Stimulated activated CD4-positive, alpha-beta T cell treated with anti-CD3 and anti-CD28 coated beads, Interleukin-12 subunit alpha, Interleukin-12 subunit beta, amount 100 ng/mL, for 4 hours (primary cell): ENCODE results near the gene PKHD1.
"Not testable (repeated sequence)": the region's sequence is repeated elsewhere in the genome, so short reads cannot be mapped to it uniquely, and the experiment has no call there.

Source experiments
- DNase-seq: peaks from one replicate; pipeline ENCODE4 v3.0.0-alpha.2; 2020

PKHD1 gene

GRCh38 chr6:51983564-51983963, 103.8 kb downstream of the PKHD1 start:
- DNase-seq, result no peak

GRCh38 chr6:51982695-51983094, 104.7 kb downstream of the PKHD1 start:
- DNase-seq, result not testable (repeated sequence)

DNA sequence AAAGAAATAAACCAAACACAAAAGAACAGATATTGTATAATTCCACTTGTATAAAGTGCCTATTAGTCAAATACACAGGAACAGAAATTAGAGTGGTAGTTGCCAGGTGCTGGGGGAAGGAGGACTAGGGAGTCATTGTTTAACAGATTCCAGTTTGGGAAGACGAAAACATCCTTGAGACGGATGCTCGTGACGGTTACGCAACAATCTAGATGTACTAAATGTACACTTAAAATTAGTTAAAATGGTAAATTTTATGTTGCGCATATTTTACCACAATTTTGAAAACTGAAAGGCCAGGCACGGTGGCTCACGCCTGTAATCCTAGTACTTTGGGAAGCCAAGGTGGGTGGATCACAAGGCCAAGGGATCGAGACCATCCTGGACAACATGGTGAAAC, 111.0 kb downstream of the PKHD1 start:
- no peak for DNase-seq

DNA sequence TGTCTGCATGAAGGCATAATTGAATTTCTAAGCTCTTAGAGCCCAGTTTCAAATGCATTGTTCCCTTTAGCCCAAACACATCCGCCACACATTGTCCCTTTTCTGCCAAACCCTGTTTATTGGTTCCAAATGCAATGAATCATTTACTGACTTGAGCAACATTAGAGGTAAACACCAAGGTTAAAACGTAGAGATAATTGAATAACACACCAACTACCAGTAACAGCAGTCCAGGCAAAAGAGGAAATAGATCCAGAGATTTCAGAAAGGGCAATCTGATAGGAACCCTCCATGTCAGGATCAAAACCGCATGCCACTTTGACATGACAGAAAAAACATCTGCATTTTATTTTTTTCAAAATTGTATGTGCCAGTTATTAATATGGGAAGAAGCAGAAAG, 114.8 kb downstream of the PKHD1 start:
- DNase-seq, result no peak

GRCh38 chr6:51968265-51968664, 119.1 kb downstream of the PKHD1 start:
- DNase-seq, result no peak

GRCh38 chr6:51965222-51965801, 122.1 kb downstream of the PKHD1 start:
- DNase-seq, result no peak

DNA sequence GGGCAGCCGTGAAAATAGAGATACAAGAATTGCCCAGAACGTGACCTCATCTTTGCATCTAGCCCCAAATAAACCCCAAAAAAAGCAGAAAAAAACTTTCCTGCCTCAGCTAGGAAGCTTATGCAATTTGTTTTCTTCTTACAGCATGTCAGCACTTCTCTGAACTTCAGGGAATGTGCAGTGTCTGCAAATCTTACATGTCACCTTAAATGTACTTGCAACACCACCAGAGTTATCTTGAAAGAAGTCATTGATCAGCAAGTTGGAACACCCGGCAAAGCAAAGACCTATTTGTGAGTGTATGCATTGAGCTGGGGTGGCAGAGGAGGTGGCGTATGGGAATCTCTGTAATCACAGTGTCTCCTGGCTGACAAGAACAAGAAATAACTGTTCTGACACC, 123.4 kb downstream of the PKHD1 start:
- DNase-seq, result no peak

GRCh38 chr6:51962354-51962753, 125.1 kb downstream of the PKHD1 start:
- no peak for DNase-seq

GRCh38 chr6:51960419-51960818, 127.0 kb downstream of the PKHD1 start:
- DNase-seq, result no peak

GRCh38 chr6:51959744-51960383, 127.5 kb downstream of the PKHD1 start:
- peak; percentile 5 for DNase-seq

- DNase-seq, result no peak
These were observed 132.7 kb downstream of the PKHD1 start for GRCh38 chr6:51954681-51955080.

- DNase-seq, result no peak
These were observed 134.2 kb downstream of the PKHD1 start for GRCh38 chr6:51953246-51953645.

DNA sequence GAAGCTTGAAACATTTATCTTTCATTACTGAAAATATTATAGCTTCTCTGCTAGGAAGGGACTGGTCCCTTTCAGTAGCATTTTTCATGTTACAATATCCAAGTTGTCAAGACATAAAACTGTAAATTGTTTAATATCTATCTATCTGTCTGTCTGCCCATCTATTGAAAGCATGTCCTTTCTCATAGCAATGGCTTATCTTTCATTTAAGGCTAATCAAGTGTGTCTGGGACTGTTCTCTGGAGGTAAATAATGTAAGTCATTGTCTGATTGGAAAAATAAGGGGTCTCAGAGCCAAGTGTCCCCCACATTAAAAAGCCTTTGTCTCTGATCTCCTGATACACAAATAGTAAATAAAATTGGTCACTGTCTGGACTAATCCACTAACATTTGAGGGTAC, 135.5 kb downstream of the PKHD1 start:
- no peak for DNase-seq

DNA sequence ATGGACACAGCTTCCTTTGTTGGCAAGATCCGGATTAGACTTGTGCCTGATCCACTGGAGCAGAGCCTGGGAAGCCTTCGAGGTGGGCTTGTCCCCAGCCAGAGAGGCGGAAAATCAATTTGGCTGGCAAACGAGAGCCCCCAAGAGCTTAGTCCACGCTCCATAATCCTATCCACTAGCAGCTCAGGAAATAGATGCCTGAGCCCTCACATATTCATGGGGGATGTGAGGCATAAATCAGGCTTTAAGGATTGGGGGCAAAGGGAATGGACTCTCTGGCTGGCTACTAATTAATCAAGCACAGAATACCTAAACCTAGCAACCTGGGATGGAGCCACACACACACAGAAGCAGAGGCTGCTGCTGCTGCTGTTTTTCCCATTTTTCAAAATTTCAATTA, 137.9 kb downstream of the PKHD1 start:
- DNase-seq, result no peak

GRCh38 chr6:51939695-51940094, 147.7 kb downstream of the PKHD1 start:
- not testable (repeated sequence) for DNase-seq

DNA sequence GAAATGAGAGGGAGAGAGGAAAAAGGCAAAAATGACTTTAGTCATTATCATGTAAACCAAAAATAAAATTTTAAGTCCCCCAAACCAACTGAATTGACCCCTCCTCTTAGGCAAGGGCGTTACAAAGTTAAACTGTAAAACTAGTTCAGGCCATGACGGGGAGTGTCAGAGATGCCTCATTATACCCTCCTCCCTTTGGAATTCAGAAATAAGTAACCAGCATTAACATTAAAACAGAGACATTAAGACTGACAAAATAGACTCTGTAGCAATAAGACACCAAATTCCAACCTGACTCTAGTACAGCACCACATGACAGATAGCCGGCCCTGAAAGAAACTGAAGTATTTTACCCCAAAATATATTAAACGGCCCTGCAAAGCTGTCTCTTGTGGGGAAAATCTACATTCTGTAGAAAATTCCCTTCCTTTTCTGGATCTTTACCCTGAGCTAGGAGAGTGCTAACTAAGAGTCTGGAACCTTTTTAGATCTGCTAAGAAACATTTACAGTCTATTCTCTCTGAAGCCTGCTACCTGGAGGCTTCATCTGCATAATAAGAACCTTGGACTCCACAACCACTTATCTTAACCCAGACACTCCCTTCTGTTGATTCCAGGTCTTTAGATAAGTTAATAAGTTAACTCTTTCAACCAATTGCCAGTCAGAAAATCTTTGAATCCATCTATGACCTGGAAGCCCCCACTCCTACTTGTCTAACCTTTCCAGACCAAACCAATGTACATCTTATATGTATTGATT, 150.7 kb downstream of the PKHD1 start:
- DNase-seq, result no peak

DNA sequence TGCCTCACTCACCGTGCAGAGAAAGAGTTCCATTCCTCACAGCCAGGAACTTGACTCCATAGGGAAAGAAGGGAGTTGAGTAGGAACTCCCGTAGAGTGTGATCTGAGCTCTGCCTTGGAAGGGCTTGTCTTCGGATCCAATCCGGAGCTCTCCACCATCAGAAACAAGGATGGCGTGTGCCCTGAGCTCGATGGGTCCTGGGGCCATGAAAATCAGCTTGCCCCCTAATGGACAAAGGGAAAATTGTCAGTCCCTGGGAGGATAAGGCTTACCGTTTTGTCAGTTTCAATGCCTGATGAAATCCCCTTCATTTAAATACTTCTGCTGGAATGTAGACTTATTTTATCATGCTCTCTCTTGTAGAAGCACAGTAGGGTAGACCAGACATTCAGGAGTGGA, 153.3 kb downstream of the PKHD1 start:
- no peak for DNase-seq

- DNase-seq, result no peak
These were observed 154.5 kb downstream of the PKHD1 start for GRCh38 chr6:51932956-51933355.

DNA sequence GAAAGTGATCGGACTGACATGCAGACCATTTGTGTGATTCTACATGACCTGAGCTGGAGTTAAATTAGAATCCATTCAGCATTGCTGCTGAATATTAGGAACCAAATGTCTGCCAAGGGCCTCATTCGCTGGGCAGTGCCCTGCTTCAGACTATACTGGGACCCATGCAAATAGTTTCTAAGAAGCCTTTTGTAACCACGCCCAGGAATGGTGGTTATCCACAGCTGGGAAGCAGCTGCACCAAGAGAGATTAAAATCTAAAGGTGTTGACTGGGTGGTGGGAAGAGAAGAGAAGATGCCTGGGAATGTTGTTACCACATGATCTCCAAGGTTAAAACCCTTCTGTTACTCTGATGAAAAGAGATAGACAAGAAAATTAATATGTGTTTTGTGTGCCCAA, 156.8 kb downstream of the PKHD1 start:
- no peak for DNase-seq

GRCh38 chr6:51929934-51930574, 157.4 kb downstream of the PKHD1 start:
- DNase-seq, result no peak

GRCh38 chr6:51928320-51928719, 159.1 kb downstream of the PKHD1 start:
- no peak for DNase-seq

DNA sequence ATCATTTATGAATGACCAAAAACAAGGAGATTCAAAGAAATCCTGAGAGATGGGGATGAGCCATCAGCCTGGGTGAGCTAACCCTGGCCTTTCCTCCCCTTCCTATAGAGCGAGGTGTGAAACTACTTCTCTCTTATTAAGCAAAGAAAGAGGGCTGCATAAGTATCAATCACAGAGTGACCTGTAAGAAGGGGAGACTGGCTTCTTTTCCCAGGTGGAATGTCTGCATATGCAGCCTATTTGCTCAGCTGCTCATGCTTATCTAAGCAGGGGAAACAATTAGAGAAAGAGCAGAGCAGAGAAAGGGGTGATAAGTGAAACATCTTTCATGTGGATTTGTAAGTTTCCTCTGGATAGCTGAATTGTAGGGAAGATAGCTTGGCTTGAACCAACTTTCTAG, 160.0 kb downstream of the PKHD1 start:
- DNase-seq, result no peak

DNA sequence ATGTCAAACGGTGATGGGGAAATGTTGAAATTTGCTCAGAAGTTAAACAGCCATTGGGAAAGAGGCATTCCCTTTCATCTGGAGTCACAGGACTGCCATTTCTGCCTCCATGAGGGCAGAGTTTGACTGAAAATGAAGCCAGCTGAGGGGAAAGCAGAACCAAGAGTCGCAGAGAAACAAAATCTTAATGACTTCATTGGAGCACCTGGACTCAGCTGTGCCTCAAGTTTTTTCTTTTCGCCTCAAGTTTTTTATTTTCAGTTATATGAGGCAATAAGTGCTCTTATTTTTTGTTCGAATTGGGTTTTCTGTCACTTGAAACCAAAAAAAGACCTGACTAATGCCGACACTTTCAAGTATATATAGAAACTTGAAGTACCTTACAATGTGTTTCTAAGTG, 161.3 kb downstream of the PKHD1 start:
- DNase-seq, result no peak

DNA sequence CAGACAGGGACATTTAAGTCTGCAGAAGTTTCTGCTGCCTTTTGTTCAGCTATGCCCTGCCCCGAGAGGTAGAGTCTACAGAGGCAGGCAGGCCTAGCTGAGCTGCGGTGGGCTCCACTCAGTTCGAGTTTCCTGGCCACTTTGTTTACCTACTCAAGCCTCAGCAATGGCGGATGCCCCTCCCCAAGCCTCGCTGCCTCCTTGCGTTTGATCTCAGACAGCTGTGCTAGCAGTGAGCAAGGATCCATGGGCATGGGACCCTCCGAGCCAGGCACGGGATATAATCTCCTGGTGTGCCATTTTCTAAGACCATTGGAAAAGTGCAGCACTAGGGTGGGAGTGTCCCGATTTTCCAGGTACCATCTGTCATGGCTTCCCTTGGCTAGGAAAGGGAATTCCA, 164.9 kb downstream of the PKHD1 start:
- DNase-seq, result not testable (repeated sequence)
